GM18870 (cell line): ENCODE data around the gene STEAP3.
A peak's percentile ranks its signal among the peaks of the same experiment; 100 is the strongest.
"Not testable (repeated sequence)": the region's sequence is repeated elsewhere in the genome, so short reads cannot be mapped to it uniquely, and the experiment has no call there.

Experiments used
- ATAC-seq: cut with Tn5 transposase; IDR thresholded peaks from one replicate; pipeline ENCODE4 v1.9.1; 2021; ENCODE audit warnings: moderate library complexity; ENCODE audit not compliant: unreplicated experiment

The STEAP3 gene

DNA sequence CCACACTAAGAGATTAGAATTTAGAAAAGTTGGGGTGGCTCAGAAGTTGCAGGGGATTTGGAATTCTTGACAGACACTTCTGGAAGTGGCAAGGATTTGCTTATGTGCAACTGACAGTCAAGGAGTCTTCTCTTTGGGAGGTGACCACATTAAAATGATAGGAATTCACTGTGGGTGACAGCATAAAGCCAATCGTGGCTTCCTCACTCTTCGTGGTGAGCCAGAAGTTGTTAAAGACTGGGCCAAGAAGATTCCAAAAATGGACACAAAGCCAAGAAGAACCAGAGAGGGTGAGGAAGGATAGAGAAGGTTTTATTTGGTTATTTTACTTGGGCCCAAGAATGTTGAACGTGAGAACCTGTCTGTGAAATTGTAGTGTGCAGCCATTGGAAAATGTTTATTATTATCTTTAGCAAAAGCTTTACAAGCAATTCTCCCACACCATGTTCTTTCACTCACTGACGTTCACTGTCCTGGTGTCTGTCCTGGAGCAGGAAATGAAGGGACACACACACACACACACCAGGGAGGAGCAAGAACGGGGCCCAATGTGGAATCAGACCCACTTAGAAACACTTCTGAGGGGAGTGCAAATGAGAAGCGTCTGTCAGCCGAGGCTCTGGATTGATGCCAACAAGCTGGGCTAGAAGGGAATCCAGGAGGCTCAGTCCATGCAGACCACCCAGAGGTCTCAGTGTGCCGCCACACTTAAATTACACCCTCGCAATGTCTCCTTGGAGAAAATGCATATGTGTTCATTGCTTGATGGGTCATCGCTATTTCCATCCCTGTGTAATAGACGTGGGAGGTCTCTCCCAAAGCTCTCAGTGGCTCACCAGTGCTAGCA, 37.2 kb downstream of the STEAP3 start:
- no peak for ATAC-seq

DNA sequence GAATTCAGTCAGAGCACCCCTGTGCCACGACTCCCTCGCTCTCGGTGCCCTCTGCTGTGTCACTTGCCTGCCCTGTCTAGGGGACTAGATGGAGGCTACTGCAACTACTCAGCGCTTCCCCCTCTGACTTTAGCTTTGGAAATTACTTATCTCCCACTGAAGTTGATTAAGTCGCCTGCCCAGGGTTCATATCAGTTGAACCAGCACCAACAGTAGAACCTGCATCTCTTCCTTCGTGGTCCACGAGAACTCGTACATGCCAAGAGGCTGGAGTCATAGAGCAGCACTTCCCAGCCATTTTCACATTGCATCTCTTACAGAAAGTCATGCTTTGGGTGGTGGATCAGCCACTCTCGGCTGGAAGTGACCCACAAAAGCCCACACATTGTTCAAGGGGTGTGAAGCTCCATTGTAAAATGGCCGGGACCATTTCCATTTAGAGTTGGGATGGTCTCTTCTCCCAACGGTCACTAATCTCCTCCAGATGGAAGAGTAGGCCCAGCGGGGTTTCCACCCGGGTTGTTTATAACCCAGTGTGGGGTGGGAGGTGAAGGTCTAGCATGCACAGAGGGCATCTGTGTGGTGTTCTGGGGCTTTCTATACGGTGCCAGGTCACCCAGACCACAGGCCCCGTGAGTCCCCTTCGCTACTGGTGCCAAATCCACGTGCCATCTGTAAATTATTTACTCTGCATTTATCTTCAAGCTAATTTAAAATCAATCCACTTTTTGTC, 38.0 kb downstream of the STEAP3 start:
- ATAC-seq = no peak

DNA sequence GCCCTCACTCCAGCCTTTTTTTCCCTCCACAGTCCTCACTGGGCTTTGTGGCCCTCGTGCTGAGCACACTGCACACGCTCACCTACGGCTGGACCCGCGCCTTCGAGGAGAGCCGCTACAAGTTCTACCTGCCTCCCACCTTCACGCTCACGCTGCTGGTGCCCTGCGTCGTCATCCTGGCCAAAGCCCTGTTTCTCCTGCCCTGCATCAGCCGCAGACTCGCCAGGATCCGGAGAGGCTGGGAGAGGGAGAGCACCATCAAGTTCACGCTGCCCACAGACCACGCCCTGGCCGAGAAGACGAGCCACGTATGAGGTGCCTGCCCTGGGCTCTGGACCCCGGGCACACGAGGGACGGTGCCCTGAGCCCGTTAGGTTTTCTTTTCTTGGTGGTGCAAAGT, 39.4 kb downstream of the STEAP3 start:
- no peak for ATAC-seq

DNA sequence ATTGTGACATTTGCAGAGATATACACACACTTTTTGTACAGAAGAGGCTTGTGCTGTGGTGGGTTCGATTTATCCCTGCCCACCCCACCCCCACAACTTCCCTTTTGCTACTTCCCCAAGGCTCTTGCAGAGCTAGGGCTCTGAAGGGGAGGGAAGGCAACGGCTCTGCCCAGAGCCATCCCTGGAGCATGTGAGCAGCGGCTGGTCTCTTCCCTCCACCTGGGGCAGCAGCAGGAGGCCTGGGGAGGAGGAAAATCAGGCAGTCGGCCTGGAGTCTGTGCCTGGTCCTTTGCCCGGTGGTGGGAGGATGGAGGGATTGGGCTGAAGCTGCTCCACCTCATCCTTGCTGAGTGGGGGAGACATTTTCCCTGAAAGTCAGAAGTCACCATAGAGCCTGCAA, 40.0 kb downstream of the STEAP3 start:
- no peak for ATAC-seq

DNA sequence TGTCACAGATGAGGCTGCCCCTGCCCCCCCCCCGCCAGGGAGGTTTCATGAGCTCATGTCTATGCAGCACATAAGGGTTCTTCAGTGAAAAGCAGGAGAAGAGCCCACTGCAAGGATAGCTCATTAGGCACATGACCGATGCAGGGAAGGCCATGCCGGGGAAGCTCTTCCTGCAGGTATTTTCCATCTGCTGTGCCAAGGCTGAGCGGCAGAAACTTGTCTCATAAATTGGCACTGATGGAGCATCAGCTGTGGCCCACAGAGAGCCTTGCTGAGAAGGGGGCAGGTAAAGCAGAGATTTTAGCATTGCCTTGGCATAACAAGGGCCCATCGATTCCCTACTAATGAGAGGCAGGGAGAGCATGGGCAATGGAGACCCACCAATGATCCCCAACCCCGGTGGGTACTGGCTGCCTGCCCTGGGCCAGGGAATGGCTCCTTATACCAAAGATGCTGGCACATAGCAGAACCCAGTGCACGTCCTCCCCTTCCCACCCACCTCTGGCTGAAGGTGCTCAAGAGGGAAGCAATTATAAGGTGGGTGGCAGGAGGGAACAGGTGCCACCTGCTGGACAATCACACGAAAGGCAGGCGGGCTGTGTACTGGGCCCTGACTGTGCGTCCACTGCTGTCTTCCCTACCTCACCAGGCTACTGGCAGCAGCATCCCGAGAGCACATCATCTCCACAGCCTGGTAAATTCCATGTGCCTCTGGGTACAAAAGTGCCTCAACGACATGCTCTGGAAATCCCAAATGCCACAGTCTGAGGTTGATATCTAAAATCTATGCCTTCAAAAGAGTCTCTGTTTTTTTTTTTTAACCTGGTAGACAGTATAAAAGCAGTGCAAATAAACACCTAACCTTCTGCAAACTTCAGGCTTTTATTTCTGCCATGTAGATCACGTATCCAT, 41.4 kb downstream of the STEAP3 start:
- peak; percentile 81 for ATAC-seq

DNA sequence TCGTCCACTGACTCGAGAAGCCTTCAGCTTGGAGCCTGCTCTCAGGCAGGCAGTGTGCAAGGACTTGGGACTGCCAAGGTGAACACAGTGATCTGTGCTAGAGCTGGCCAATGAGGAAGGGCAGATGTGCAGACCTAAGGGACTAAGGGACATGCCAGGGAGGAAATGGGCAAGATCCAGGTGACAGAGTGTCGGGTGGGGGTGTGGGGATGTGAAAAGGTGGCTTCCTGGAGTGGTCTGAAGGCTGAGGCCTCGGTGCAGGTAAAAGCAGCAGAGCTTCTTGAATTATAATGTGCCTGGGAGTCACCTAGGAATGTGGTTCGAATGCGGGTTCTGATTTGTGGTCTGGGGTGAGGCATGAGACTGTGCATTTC, 42.0 kb downstream of the STEAP3 start:
- no peak for ATAC-seq

DNA sequence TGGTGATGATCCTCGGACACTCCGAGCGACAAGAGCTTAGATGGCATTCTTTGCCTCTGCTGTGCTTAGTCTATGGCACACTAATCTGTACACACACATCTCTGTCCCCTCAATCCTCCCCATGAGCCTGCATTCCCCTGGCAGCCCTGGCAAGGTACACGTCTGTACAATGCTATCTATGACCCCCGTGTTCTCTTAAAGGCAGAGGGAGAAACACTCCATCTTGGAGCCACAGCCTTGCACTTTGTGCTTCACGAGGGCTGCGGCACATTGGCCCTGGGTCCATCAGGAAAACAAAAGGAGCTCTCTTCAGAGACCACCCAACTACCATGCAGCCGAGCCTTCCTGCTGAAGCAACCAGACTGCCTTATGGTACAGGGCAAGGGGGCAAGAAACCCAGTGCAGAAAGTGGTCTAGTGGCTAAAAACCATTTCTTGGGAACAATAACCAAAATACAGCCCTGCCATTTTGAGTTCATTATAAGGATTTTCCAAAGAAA, 42.5 kb downstream of the STEAP3 start:
- no peak for ATAC-seq

DNA sequence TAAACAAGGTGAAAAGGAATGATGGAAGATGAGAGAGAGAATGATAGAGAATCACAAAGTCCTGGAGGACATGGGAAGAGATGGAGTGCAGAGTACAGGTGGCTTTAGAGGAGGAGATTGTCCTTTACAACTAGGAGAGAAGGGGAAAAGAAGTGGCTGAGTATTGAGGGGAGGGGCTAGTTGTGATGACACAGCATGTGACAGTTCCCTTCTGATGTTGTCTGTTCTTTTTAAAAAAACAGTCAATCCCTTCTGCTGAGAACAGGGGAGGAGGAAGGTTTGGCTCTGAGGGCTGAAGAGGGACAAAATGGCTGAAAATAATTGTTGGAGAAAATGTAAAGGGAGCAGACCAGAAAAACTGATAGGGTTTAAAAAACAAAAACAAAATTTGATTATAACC, 44.0 kb downstream of the STEAP3 start:
- no peak for ATAC-seq

DNA sequence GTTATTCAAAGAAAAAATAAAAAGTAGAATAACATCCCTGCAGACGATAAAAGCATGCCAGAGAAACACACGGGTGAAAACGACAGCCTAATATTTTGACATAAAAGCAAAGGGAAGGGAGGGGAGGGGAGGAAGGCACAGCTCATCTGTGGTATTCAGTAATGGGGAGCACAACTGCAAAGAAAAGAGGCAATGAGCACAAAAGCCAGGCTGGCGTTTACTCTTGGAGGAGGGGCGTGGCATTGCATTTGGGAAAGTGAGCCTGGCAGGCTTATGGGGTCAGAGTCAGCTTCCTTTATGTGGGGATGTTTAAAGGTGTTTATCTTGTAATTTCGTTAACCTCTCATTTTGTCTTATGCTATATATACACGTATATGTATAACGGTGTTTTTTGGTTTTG, 53.2 kb downstream of the STEAP3 start:
- no peak for ATAC-seq

DNA sequence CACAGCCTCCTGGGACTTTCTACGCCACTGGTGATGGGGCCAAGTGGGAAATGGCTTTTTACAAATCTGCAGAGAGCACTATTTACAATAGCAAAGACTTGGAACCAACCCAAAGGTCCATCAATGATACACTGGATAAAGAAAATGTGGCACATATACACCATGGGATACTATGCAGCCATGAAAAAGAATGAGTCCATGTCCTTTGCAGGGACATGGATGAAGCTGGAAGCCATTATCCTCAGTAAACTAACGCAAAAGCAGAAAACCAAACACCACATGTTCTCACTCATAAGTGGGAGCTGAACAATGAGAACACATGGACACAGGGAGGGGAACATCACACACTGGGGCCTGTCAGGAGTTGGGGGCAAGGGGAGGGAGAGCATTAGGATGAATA, 54.8 kb downstream of the STEAP3 start:
- ATAC-seq = not testable (repeated sequence)

DNA sequence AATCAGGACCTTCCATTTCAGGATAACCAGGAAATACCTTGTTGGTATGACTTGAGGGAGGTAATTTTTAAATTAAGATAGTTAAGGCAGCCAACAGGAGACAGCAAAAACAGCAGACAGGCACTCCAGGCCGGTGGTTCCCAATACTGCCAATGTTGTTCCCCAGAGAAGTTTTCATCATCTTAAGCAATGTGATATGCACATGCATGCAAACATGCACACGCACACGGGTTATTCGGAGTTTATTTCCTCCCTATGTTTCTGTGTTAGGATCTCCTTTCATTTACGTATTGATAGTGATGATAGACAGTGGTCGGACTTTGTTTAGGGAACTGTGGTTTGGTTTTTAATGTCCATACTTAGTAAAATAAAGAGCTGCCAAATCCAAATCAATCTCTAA, 55.3 kb downstream of the STEAP3 start:
- no peak for ATAC-seq

DNA sequence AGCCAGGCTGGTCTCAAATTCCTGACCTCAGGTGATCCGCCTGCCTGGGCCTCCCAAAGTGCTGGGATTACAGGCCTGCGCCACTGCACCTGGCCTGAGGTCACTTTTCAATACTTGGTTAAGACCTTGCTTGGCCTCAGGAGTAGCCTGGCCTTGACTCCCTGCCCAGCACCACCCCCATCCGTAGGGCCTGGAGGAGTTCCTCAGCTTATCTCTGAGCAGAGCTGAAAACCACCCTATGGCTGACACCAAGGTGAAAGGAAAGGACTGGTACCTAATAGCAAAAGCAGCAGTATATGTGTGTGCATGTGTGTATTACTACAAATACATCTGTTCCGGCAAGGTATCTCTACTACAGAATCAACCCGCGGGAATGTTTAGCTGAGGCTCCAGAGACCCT, 56.0 kb downstream of the STEAP3 start:
- ATAC-seq = no peak

DNA sequence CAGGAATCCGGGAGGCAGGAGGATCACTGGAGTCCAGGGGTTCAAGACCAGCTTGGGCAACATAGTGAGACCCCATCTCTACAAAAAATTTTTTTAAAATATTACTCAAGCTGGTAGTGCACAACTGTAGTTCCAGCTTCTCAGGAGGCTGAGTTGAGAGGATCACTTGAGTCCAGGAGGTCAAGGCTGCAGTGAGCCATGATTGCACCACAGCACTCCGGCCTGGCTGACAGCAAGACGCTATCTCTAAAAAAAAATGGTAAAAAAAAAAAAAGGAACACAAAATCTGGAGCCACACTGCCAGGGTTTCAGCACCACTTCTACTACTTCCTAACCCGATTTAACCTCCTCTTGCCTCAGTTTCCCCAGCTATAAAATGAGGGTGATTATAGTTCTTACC, 57.0 kb downstream of the STEAP3 start:
- ATAC-seq = no peak

DNA sequence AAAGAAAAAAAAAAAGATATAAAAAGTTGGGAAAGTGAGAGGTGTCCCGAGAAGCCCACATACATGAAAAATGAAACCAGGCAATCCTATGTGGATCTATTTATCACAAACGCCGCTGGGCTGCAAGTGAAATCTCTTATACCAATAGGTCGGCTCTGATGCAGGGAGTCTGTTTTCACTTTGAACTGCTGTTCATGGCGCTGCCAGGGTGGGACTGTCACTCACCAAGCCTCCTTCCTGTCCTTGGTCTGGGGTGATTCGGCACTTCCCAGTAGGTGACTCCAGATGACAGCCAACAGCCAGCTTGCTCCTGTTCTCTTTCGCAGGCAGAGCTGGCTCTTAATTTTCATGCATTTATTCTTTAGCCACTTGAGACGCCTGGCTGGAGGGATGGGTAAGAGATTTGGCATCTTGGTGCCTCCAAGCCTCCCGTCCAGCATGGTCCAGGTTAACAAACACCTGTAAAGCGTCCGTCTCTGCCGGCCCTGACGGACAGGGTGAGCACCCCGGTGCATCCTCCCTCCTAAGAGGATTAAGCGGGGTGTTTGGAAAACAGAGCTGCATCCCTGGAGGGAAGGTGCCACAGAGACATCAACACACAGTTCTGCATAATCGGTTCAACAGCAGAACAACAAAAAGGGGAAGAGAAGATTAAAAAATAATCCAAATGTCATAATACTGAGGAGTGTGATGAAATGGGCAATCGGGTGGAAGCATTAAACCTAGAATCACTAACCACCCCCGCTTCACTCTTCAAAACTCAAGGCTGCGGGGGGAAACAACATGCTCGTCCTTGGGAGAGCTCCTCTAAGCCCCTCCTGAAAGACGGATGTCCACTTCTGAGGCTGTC, 58.7 kb downstream of the STEAP3 start:
- ATAC-seq = no peak

DNA sequence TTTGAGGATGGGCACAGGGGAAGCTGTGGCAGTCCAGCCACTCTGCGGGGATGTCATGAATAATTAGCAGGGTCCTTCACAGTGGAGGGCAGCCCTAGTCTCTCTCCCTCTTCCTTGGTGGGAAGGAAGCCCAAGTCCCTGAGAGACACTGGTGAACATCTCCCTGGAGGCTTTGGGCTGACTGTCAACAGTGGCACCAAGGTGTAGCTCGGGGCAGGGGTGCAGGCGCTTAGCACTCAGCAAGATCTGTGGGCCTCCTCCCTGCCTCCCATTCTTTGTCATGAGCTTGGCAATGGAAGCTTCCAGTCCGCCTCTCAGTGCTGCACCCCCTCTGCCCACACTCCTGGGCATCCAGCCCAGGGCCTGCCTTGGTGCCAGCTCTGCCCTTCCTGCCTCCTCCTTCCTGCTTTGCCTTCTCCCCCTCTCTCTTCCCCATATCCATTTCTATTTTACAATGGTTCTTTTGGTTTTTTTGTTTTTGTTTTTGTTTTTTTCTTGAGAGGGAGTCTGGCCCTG, 59.4 kb downstream of the STEAP3 start:
- no peak for ATAC-seq

DNA sequence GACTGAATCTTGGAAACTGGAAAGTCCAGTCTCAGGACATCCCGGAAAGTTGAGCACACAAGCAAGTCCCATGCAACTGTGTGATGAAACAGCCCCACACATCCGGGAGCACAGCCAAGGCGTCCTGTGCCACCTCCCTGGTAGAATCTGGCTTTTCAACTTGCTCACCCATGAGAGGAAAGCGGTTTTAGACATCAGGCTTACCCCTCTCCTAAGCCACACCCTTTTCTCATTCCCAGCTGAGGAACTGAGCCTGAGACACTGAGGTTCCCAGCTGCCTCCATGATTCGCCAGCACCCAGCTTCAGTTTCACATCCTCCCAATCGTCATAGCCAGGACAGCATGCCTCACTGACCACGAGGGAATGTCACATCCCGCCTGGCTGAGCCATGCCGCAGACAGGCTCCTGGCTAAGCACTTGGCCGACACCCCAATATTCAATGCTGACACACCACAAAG, 60.3 kb downstream of the STEAP3 start:
- ATAC-seq = no peak

DNA sequence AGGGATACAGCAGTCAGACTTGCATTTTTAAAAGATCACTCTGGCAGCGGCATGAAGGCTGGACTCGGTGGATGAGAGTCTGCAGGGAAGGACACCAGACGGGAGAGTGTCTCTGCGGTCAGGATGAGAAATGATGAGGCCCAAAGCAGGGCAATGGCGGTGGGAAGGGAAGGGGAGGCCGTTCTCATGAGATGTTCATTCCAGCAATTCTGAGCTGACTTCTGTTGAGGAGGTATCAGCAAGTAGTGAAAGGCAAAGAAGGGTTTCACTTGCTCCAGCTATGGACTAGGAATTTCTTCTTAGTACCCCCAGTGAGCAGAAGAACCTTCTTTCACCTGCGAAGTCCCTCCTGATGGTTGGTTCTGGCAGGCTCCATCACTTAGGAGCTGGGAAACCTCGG, 63.0 kb downstream of the STEAP3 start:
- no peak for ATAC-seq

DNA sequence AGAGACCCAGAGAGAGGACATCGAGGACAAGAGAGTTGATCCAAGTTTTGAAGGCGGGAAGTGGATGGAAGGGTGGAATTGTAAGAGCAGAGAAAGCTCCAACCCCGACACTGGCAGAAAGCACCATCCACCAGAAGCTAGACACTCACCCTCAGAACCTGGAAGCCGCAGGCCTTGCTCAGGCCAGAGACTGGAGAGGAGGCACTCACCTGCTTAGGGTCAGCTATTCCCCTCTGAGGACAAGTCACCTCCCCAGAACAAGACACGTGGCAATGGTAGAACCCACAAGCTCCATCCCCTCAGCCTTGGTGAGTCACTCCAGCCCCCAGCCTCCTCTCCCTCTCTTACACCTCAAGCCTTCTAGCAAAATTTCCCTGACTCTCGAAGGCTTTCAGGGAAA, 64.9 kb downstream of the STEAP3 start:
- no peak for ATAC-seq

DNA sequence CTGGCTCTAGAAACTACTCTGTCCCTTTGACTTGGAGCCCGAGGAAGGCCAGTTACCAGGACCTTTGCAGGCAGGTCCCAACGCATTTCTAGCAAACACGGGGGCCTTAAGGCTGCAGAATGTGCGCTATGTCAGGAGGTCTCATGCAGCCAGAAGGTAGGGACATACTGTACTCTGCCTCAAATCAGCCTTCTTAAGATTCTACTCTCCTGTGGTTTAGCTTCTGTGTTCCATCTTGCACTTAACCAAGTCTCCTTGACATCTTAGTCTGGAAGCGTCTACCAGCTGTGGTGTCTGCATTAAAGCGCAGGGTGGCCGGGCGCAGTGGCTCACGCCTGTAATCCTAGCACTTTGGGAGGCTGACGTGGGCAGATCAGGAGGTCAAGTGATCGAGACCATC, 65.5 kb downstream of the STEAP3 start:
- no peak for ATAC-seq

DNA sequence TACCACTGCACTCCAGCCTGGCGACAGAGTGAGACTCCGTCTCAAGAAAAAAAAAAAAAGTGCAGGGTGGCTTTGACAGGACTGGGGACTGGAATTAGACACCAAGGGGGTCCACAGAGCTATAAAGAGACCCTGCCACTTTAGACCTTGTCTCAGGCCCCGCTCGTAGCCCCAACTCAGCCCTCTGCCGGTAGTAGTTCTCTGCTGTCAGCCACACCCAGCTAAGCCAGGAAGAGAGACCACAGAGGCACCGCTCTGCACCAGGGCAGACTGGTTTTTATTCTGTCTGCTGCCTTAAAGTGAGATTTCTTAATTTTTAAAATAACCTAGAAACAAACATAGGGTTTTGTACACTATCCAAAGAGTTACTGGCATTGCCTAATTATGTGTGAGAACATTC, 66.0 kb downstream of the STEAP3 start:
- no peak for ATAC-seq
